Natural killer cell (primary cell): ENCODE results near the gene AGR2. TPM values are rescaled to one million over a fixed set of nuclear protein-coding genes. Genes with fewer than 3 reads are reported as not detected.

Experiments used
- ATAC-seq, 3 donors: fragments of 150-1000 bp in 2 of 3; fragments of 200-7000 bp in 1 of 3; cut with Tn5 transposase; 1 replicate in 1 of 3; 2 replicates in 2 of 3; pipeline ENCODE4 v1.10.0; 2021; ENCODE audit warnings: mild to moderate bottlenecking in 2 of 3, moderate library complexity in 2 of 3
- DNase-seq, 2 donors: peaks; one replicate each; pipeline versions ENCODE4 v3.0.0 to v3.0.0-alpha.2; 2013 to 2021; ENCODE audit warnings: mixed read lengths in 1 of 2
- H3K27ac ChIP-seq: one replicate; pipeline ENCODE4 v1.5.1; 2013; ENCODE audit warnings: mild to moderate bottlenecking, low read length
- H3K27me3 ChIP-seq: one replicate; pipeline ENCODE4 v1.6.1; 2013; ENCODE audit warnings: low read length; ENCODE audit not compliant: control insufficient read depth, insufficient read depth
- H3K36me3 ChIP-seq: one replicate; pipeline ENCODE4 v1.6.1; 2013; ENCODE audit warnings: low read length; ENCODE audit not compliant: control insufficient read depth, insufficient read depth
- H3K4me1 ChIP-seq: one replicate; pipeline ENCODE4 v1.6.1; 2013; ENCODE audit warnings: low read length; ENCODE audit not compliant: control insufficient read depth, insufficient read depth
- H3K4me3 ChIP-seq: one replicate; pipeline ENCODE4 v1.5.1; 2013; ENCODE audit warnings: low read length
- H3K9me3 ChIP-seq: one replicate; pipeline ENCODE4 v1.6.1; 2013; ENCODE audit warnings: low read length; ENCODE audit not compliant: control insufficient read depth, insufficient read depth
- H3K27ac Mint-ChIP-seq, 2 donors: one replicate each; pipeline ENCODE4 v1.8.0; 2022; ENCODE audit warnings: mild to moderate bottlenecking in 2 of 2, mixed read lengths in 2 of 2, moderate library complexity in 1 of 2
- H3K27me3 Mint-ChIP-seq, 2 donors: one replicate each; pipeline ENCODE4 v1.8.0; 2022; ENCODE audit warnings: low read depth in 2 of 2, mixed read lengths in 2 of 2
- H3K36me3 Mint-ChIP-seq: one replicate; pipeline ENCODE4 v1.8.0; 2022; ENCODE audit warnings: mixed read lengths
- H3K4me1 Mint-ChIP-seq, 2 donors: one replicate each; pipeline ENCODE4 v1.8.0; 2022; ENCODE audit warnings: mixed read lengths in 2 of 2
- H3K4me3 Mint-ChIP-seq: one replicate; pipeline ENCODE4 v1.8.0; 2022; ENCODE audit warnings: mild to moderate bottlenecking, moderate library complexity, mixed read lengths
- H3K9me3 Mint-ChIP-seq, 2 donors: one replicate each; pipeline ENCODE4 v1.8.0; 2022; ENCODE audit warnings: mixed read lengths in 2 of 2
- WGBS: methylation state at CpG from one replicate; pipeline ENCODE4 v1.1.7; 2013; ENCODE audit warnings: missing lambda C conversion rate; ENCODE audit not compliant: insufficient coverage; 5-methylcytosine and 5-hydroxymethylcytosine counted together
- intact Hi-C: fragments of 100-400 bp; cut with micrococcal nuclease; formaldehyde crosslinking; loops from one replicate; pipeline ENCODE4 v1.14.2; 2022
- total RNA-seq, 4 donors: library from RNA; stranded (reverse); fragments of 120-200 nt in 1 of 4; gene quantifications; one replicate each; pipeline versions ENCODE4 v1.2.3 to v1.2.4, GENCODE V29; 2013 to 2022
- TF ChIP-seq, protein P1 (sequence below): fragments of 200-600 bp; IDR thresholded peaks from one replicate; pipeline ENCODE4 v1.8.0; 2022; ENCODE audit warnings: antibody characterized with exemption

AGR2 gene
- total RNA-seq, 3 donors from 2014 or later (not counting 1 experiment from before 2014, with no cell fraction given) = not detected

GRCh38 chr7:16816824-16817223 lies 12.0 kb upstream of the AGR2 start:
- peaks cover 4% of the 10 kb centered on the region for H3K4me1 ChIP-seq
- TF ChIP-seq, protein P1, sequence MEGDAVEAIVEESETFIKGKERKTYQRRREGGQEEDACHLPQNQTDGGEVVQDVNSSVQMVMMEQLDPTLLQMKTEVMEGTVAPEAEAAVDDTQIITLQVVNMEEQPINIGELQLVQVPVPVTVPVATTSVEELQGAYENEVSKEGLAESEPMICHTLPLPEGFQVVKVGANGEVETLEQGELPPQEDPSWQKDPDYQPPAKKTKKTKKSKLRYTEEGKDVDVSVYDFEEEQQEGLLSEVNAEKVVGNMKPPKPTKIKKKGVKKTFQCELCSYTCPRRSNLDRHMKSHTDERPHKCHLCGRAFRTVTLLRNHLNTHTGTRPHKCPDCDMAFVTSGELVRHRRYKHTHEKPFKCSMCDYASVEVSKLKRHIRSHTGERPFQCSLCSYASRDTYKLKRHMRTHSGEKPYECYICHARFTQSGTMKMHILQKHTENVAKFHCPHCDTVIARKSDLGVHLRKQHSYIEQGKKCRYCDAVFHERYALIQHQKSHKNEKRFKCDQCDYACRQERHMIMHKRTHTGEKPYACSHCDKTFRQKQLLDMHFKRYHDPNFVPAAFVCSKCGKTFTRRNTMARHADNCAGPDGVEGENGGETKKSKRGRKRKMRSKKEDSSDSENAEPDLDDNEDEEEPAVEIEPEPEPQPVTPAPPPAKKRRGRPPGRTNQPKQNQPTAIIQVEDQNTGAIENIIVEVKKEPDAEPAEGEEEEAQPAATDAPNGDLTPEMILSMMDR = no peak
- no peaks in the 10 kb centered on the region for H3K27me3 ChIP-seq
- no peaks in the 10 kb centered on the region for H3K9me3 ChIP-seq
- intact Hi-C loops = no loop called here
- no peaks in the 10 kb centered on the region for H3K27me3 Mint-ChIP-seq
- H3K4me3 ChIP-seq = no peak overlapping the region
- no peaks in the 10 kb centered on the region for H3K36me3 Mint-ChIP-seq
- DNase-seq = no peak
- H3K4me1 Mint-ChIP-seq = no peaks in the 10 kb centered on the region
- H3K27ac Mint-ChIP-seq = no peak overlapping the region
- H3K36me3 ChIP-seq = no peaks in the 10 kb centered on the region
- no peak overlapping the region for H3K4me3 Mint-ChIP-seq
- ATAC-seq = no peak
- H3K27ac ChIP-seq = no peak overlapping the region
- WGBS = 29% methylated on average over 2 of the region's 2 CpGs
- H3K9me3 Mint-ChIP-seq = no peaks in the 10 kb centered on the region

DNA sequence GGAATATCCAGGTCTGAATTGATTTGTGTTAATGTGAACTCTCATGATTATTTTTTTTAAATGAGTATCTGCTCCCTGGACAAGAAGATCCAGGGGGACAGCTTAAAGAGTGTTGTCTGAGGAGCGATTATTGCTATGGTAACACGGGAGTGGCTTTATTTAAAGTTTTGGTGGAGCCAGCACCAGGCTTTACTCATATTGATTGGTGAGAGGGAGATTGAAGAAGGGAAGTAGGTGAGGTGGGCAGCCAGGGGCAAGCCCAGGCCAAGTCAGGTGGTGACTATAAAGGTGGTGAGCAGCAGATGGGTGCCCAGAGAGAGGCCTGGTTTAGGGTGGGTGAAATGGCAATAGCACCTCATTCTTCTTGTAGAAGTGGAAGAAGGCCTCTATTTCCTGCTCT lies 10.2 kb upstream of the AGR2 start:
- Histone ChIP-seq H3K36me3 (no peaks in the 10 kb centered on the region), H3K4me1 (peaks cover 4% of the 10 kb centered on the region), H3K27me3 (no peaks in the 10 kb centered on the region), H3K9me3 (no peaks in the 10 kb centered on the region), H3K27ac (no peak overlapping the region), H3K4me3 (no peak overlapping the region)
- H3K4me1 Mint-ChIP-seq = no peaks in the 10 kb centered on the region
- no peaks in the 10 kb centered on the region for H3K27me3 Mint-ChIP-seq
- H3K4me3 Mint-ChIP-seq = no peak overlapping the region
- 93% methylated on average over 2 of the region's 2 CpGs for WGBS
- no peaks in the 10 kb centered on the region for H3K9me3 Mint-ChIP-seq
- H3K36me3 Mint-ChIP-seq = no peaks in the 10 kb centered on the region
- no peak overlapping the region for H3K27ac Mint-ChIP-seq
- intact Hi-C loops = no loop called here
- TF ChIP-seq, protein P1 = no peak
- ATAC-seq (no peak), DNase-seq (no peak)

DNA sequence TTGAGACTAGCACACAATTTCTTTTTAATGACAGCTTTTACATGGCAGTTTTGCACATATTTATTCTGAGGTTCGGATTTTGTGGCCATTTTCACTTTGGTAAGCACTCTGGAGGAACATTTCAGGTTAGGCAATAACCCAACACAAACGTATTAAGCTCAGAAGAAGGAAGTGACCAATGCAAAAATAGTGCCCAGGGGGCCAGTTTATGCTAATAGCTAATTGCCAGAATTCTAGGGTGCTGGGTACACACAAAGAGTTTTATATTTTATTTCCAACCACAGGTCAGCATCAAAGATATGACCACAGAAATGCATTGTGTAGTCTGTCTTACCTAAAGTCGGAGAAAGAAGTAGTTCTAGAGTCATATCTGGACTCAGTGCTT lies 8.4 kb upstream of the AGR2 start:
- Histone ChIP-seq H3K4me1 (peaks cover 4% of the 10 kb centered on the region), H3K36me3 (no peaks in the 10 kb centered on the region), H3K27me3 (no peaks in the 10 kb centered on the region), H3K9me3 (no peaks in the 10 kb centered on the region), H3K4me3 (no peak overlapping the region), H3K27ac (no peak overlapping the region)
- ATAC-seq (no peak), DNase-seq (no peak)
- TF ChIP-seq, protein P1 = no peak
- H3K4me1 Mint-ChIP-seq = no peaks in the 10 kb centered on the region
- WGBS = 61% methylated on average over 3 of the region's 3 CpGs
- H3K27ac Mint-ChIP-seq = no peak overlapping the region
- H3K36me3 Mint-ChIP-seq = no peaks in the 10 kb centered on the region
- H3K9me3 Mint-ChIP-seq = no peaks in the 10 kb centered on the region
- intact Hi-C loops = no loop called here
- H3K27me3 Mint-ChIP-seq = no peaks in the 10 kb centered on the region
- H3K4me3 Mint-ChIP-seq = no peak overlapping the region

GRCh38 chr7:16812542-16813231 lies 7.9 kb upstream of the AGR2 start:
- Mint-ChIP-seq H3K36me3 (no peaks in the 10 kb centered on the region), H3K4me3 (no peak overlapping the region), H3K27ac (no peak overlapping the region), H3K4me1 (no peaks in the 10 kb centered on the region), H3K27me3 (peaks cover 0 to 3% of the 10 kb centered on the region in 2 donors), H3K9me3 (no peaks in the 10 kb centered on the region)
- no peak for DNase-seq
- WGBS = 95% methylated on average over 1 of the region's 4 CpGs
- intact Hi-C loops = no loop called here
- Histone ChIP-seq H3K27me3 (no peaks in the 10 kb centered on the region), H3K36me3 (no peaks in the 10 kb centered on the region), H3K4me3 (no peak overlapping the region), H3K9me3 (no peaks in the 10 kb centered on the region), H3K4me1 (peaks cover 4% of the 10 kb centered on the region), H3K27ac (no peak overlapping the region)
- TF ChIP-seq, protein P1 = no peak
- no peak for ATAC-seq
